BLaER1 (cell line): ENCODE results near the gene ALS2CL.
A peak's percentile ranks its signal among the peaks of the same experiment; 100 is the strongest.

Source experiments
- H3K27ac ChIP-seq: shearing (Covaris generic); formaldehyde crosslinking; 2 replicates; pipeline ENCODE4 v1.8.1; 2022
- H3K27me3 ChIP-seq: shearing (Covaris generic); formaldehyde crosslinking; 2 replicates; pipeline ENCODE4 v1.8.1; 2022
- H3K36me3 ChIP-seq: shearing (Covaris generic); formaldehyde crosslinking; 2 replicates; pipeline ENCODE4 v1.8.1; 2022
- H3K4me1 ChIP-seq: shearing (Covaris generic); formaldehyde crosslinking; 2 replicates; pipeline ENCODE4 v1.8.1; 2022
- H3K4me2 ChIP-seq: shearing (Covaris generic); formaldehyde crosslinking; 2 replicates; pipeline ENCODE4 v1.8.1; 2022
- H3K4me3 ChIP-seq: shearing (Covaris generic); formaldehyde crosslinking; 2 replicates; pipeline ENCODE4 v1.8.1; 2022
- H3K9ac ChIP-seq: shearing (Covaris generic); formaldehyde crosslinking; 2 replicates; pipeline ENCODE4 v1.8.1; 2022
- H3K9me3 ChIP-seq: shearing (Covaris generic); formaldehyde crosslinking; 2 replicates; pipeline ENCODE4 v1.8.1; 2022
- H4K20me1 ChIP-seq: shearing (Covaris generic); formaldehyde crosslinking; 2 replicates; pipeline ENCODE4 v1.8.1; 2022
- Cebpa-rat ChIP-seq: shearing (Covaris generic); IDR thresholded peaks from 2 replicates; pipeline ENCODE4 v1.8.1; 2022

The ALS2CL gene

DNA sequence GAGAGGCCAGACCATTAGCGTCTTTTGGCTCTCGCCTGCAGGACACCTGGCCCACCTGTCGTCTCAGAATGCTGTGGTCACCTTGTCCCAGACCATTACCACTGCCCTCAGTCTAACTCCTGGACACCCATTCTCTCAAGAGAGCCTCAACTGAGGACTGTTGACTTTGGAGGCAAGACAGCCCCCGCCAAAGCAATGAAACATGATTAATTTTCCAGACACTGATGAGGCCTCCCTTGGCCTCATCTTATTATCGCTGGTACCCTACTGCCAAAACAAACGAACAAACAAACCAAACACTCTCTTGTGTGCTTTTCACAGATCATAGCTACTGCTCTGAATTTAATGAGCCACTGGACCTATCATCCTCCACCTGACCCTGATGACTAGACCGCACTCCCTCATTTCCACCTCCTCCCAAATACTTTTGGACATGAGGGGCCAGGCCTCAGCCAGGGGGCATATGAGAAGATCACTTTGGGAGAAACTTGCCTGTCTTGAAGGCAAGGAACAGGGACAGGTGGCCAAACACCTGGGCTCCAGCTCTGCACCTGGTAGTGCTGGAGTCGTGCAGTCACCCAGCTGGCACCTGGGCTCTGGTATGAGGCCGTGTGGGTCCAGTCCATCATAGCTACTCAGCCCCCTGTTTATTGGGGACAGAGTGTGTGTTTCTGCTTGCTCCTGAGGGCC is 27.6 kb downstream of the ALS2CL start:
- no peaks in the 10 kb centered on the region for H4K20me1 ChIP-seq

GRCh38 chr3:46664971-46665762 is 28.3 kb downstream of the ALS2CL start:
- Histone ChIP-seq H3K27ac (no peak overlapping the region), H3K4me3 (no peak overlapping the region), H3K4me2 (no peak overlapping the region), H3K9me3 (no peaks in the 10 kb centered on the region), H3K9ac (no peak overlapping the region), H3K4me1 (peaks cover 25% of the 10 kb centered on the region), H3K36me3 (no peaks in the 10 kb centered on the region), H4K20me1 (no peaks in the 10 kb centered on the region), H3K27me3 (no peaks in the 10 kb centered on the region)
- no peak for TF ChIP-seq Cebpa-rat

More for the DNA sequence above, 27.6 kb downstream of the ALS2CL start:
- H3K9me3 ChIP-seq = no peaks in the 10 kb centered on the region
- H3K4me2 ChIP-seq = no peak overlapping the region
- no peak overlapping the region for H3K27ac ChIP-seq
- no peaks in the 10 kb centered on the region for H3K27me3 ChIP-seq
- peaks cover 25% of the 10 kb centered on the region for H3K4me1 ChIP-seq
- no peak overlapping the region for H3K9ac ChIP-seq
- H3K4me3 ChIP-seq = no peak overlapping the region
- no peaks in the 10 kb centered on the region for H3K36me3 ChIP-seq
- no peak for TF ChIP-seq Cebpa-rat

- H3K4me3 ChIP-seq = no peak overlapping the region
- H3K4me2 ChIP-seq = no peak overlapping the region
- H3K4me1 ChIP-seq = peaks cover 33% of the 10 kb centered on the region
- H4K20me1 ChIP-seq = no peaks in the 10 kb centered on the region
- no peaks in the 10 kb centered on the region for H3K36me3 ChIP-seq
- no peak overlapping the region for H3K9ac ChIP-seq
- no peaks in the 10 kb centered on the region for H3K9me3 ChIP-seq
- H3K27me3 ChIP-seq = no peaks in the 10 kb centered on the region
- TF ChIP-seq Cebpa-rat = no peak
- no peak overlapping the region for H3K27ac ChIP-seq
Observed at GRCh38 chr3:46664188-46664970, 29.1 kb downstream of the ALS2CL start.

- Histone ChIP-seq H3K4me3 (no peak overlapping the region), H3K27ac (no peak overlapping the region), H3K36me3 (no peaks in the 10 kb centered on the region), H3K9ac (no peak overlapping the region), H4K20me1 (no peaks in the 10 kb centered on the region), H3K4me2 (no peak overlapping the region), H3K9me3 (no peaks in the 10 kb centered on the region), H3K4me1 (peaks cover 40% of the 10 kb centered on the region), H3K27me3 (no peaks in the 10 kb centered on the region)
- TF ChIP-seq Cebpa-rat = no peak
Observed at GRCh38 chr3:46663591-46664135, 29.8 kb downstream of the ALS2CL start.

DNA sequence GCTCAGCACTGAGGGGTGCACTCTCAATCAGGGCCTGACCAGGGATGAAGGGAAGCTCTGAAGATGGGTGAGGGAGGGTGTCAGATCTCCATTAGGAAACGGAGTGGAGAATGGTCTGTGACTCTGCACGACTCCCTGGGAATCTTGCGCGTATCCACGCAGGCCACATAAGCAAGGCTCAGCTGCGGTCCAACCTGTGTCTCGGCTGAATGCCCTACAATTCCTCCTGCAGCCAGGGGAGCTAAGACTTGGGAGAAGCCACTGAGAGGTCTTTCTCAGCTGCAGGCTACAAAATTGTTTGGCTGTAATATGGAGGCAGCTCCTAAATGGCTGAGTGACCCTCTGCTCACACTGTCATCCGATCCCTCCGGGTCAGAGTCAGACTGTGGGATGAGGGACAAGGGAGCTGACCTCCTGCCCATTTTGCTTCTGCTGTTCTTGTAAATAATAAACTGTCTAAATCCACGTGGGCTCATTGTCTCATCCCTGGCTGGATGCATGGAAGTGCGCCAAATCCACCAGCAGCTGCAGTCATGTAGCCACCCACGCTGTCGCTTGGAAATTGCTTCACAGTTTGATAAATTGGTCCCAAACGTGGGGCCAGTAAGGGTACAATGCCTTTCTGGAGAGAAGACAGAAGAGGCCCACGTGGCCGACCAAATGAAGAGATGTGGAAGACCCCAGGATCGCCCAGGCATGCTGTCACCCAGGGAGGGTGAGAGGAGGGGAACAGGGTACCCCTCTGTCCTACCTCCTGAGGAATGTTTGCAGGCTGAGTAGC is 30.5 kb downstream of the ALS2CL start:
- Histone ChIP-seq H3K27me3 (no peaks in the 10 kb centered on the region), H3K4me1 (peaks cover 46% of the 10 kb centered on the region), H3K9ac (no peak overlapping the region), H3K4me3 (no peak overlapping the region), H3K36me3 (no peaks in the 10 kb centered on the region), H3K9me3 (no peaks in the 10 kb centered on the region), H3K27ac (no peak overlapping the region), H3K4me2 (no peak overlapping the region), H4K20me1 (no peaks in the 10 kb centered on the region)
- TF ChIP-seq Cebpa-rat = no peak

GRCh38 chr3:46661776-46662766 is 31.4 kb downstream of the ALS2CL start:
- no peak overlapping the region for H3K4me2 ChIP-seq
- H4K20me1 ChIP-seq = no peaks in the 10 kb centered on the region
- H3K27me3 ChIP-seq = no peaks in the 10 kb centered on the region
- no peak overlapping the region for H3K4me3 ChIP-seq
- H3K36me3 ChIP-seq = no peaks in the 10 kb centered on the region
- H3K9me3 ChIP-seq = no peaks in the 10 kb centered on the region
- H3K4me1 ChIP-seq = peaks cover 51% of the 10 kb centered on the region
- no peak overlapping the region for H3K27ac ChIP-seq
- no peak for TF ChIP-seq Cebpa-rat
- no peak overlapping the region for H3K9ac ChIP-seq

DNA sequence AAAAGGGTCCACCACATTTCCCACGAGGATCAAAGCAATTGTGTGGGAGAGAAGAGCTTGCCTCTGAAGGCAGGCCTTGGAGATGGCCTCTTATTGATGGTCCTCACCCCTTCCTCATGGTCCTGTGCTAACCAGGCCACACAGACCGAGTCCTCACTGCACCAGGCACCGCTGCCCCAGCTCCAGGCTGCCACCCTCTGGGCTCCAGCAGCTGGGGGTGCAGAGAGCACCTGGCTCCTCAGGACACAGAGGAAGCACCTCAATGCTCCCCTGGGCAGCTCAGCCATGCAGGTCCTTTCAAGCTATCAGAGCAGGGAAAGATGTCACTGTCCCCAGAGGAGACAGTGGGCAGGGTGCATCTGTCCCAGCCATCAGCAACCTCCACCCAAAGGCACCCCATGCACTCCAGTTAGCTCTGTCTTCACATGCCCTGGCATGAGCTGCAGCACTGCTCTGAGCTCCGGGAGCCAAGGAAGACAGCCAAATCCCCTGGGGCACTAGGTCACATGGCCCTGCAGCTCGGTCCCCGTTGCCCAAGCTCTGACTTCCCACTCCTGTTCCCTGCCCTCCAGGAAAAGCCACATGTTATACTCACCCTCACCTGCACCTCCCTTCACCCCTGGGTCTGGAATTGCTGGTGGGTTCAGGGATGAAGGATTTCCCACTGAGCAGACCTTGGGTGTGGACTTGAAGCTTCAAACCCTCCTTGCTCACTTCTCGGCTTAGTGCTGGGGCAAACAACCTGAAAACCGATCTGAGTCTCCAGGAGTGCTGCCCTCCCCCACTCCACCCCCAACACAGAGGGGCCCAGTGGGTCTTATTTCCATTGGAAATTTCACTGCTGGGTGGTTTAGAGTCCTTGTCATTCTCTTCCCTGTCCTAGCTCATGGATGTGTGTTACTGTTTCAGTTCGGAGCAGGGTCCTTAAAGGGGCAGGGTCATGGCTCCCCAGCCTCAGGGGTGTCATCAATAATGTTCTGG is 32.6 kb downstream of the ALS2CL start:
- no peaks in the 10 kb centered on the region for H3K36me3 ChIP-seq
- H3K4me2 ChIP-seq = peak overlapping the region; percentile 74
- TF ChIP-seq Cebpa-rat = no peak
- H3K4me1 ChIP-seq = peaks cover 47% of the 10 kb centered on the region
- H4K20me1 ChIP-seq = no peaks in the 10 kb centered on the region
- H3K4me3 ChIP-seq = no peak overlapping the region
- H3K9ac ChIP-seq = no peak overlapping the region
- no peak overlapping the region for H3K27ac ChIP-seq
- H3K9me3 ChIP-seq = no peaks in the 10 kb centered on the region
- no peaks in the 10 kb centered on the region for H3K27me3 ChIP-seq

DNA sequence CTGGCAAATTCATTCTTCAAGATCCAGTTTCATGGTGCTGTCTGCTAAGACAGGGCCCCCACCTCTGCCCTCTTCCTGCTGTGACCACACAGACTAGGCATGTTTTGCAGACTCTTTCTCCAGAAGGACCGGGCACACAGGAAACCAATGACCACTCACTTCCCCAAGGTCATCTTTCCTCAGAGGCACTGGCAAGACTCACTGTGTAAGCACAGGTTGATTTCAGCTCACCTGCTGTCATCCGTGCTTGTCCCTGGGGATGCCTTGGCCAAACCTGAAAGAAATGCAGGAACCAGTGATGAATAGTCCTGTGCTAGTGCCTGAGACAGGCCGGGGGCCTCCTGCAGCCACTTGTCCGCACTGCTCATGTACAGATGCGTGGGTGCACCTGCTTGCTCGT is 33.5 kb downstream of the ALS2CL start:
- TF ChIP-seq Cebpa-rat = no peak
- Histone ChIP-seq H3K9ac (no peak overlapping the region), H3K9me3 (no peaks in the 10 kb centered on the region; the same call in 1 of the 2 replicates)

More for the DNA sequence above, 33.5 kb downstream of the ALS2CL start:
- peak overlapping the region; percentile 74 for H3K4me2 ChIP-seq
- H3K27ac ChIP-seq = no peak overlapping the region
- no peaks in the 10 kb centered on the region for H3K27me3 ChIP-seq
- no peak overlapping the region for H3K4me3 ChIP-seq
- peaks cover 55% of the 10 kb centered on the region for H3K4me1 ChIP-seq
- no peaks in the 10 kb centered on the region for H4K20me1 ChIP-seq
- no peaks in the 10 kb centered on the region for H3K36me3 ChIP-seq
